Glutamatergic neuron (in vitro differentiated cells): Measurements from ENCODE around the gene DCP1B. TPM values are rescaled to one million over a fixed set of nuclear protein-coding genes. Genes with fewer than 3 reads are reported as not detected.

Experiments used
- DNase-seq: peaks from one replicate; pipeline ENCODE4 v3.0.0; 2022
- H3K27ac Mint-ChIP-seq: one replicate; pipeline ENCODE4 v1.8.0; 2020; ENCODE audit warnings: mild to moderate bottlenecking, mixed read lengths, inconsistent platforms; ENCODE audit not compliant: unreplicated experiment
- H3K27me3 Mint-ChIP-seq: one replicate; pipeline ENCODE4 v1.8.0; 2020; ENCODE audit warnings: mild to moderate bottlenecking, moderate library complexity, mixed read lengths, inconsistent platforms; ENCODE audit not compliant: unreplicated experiment
- H3K36me3 Mint-ChIP-seq: one replicate; pipeline ENCODE4 v1.8.0; 2020; ENCODE audit warnings: mild to moderate bottlenecking, mixed read lengths, inconsistent platforms; ENCODE audit not compliant: unreplicated experiment
- H3K4me1 Mint-ChIP-seq: one replicate; pipeline ENCODE4 v1.8.0; 2020; ENCODE audit warnings: mild to moderate bottlenecking, low read depth, mixed read lengths, inconsistent platforms; ENCODE audit not compliant: unreplicated experiment
- H3K4me3 Mint-ChIP-seq: one replicate; pipeline ENCODE4 v1.8.0; 2020; ENCODE audit warnings: mild to moderate bottlenecking, mixed read lengths, inconsistent platforms; ENCODE audit not compliant: unreplicated experiment
- H3K9me3 Mint-ChIP-seq: one replicate; pipeline ENCODE4 v1.8.0; 2020; ENCODE audit warnings: mild to moderate bottlenecking, moderate library complexity, mixed read lengths, inconsistent platforms; ENCODE audit not compliant: unreplicated experiment
- CTCF ChIP-seq: fragments of 200-600 bp; sonication (generic); IDR thresholded peaks from one replicate; pipeline ENCODE4 v1.5.0; 2021; ENCODE audit not compliant: partially characterized antibody, unreplicated experiment
- total RNA-seq: library from RNA; stranded (reverse); fragmentation: NEBNext Ultra II Directional; extraction: Animal tissue kit (Norgen Biotek cat#: 25700); gene quantifications from one replicate; pipeline ENCODE4 v1.2.1, GENCODE V29; 2021; ENCODE audit not compliant: unreplicated experiment

Gene DCP1B
- total RNA-seq, 1 donor from 2014 or later = 14.2 TPM

DNA sequence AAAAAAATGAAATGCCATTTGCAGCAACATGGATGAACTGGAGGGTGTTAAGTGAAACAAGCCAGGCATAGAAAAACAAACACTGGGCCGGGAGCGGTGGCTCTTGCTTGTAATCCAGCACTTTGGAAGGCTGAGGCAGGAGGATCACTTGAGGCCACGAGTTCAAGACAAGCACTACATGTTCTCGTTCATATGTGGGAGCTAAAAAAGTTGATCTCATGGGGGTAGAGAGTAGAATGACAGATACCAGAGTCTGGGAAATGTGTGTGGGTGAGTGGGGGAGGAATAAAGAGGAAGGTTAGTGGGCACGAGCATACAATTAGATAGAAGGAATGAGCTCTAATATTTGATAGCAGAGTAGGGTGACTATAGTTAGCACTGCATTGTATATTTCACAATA, 107.3 kb downstream of the DCP1B start:
- Mint-ChIP-seq H3K27me3 (no peaks in the 10 kb centered on the region), H3K9me3 (peaks cover under 1% of the 10 kb centered on the region), H3K4me1 (no peaks in the 10 kb centered on the region), H3K4me3 (no peak overlapping the region), H3K27ac (no peak overlapping the region), H3K36me3 (peaks cover 29% of the 10 kb centered on the region)
- no peak for TF ChIP-seq CTCF
- no peak for DNase-seq

Other genes with a start within 250 kb of the DCP1B start
- 14.6 TPM for gene LRTM2, start 183.9 kb downstream of the DCP1B start, total RNA-seq
- gene CACNA2D4, start 85.8 kb downstream of the DCP1B start, total RNA-seq = not detected
- gene CACNA1C, start 48.5 kb upstream of the DCP1B start, total RNA-seq = 11.0 TPM